Thoracic aorta (tissue), 2 donors: Measurements from ENCODE around the gene MRPL53. TPM values are rescaled to one million over a fixed set of nuclear protein-coding genes. Genes with fewer than 3 reads are reported as not detected.

Experiments used
- ATAC-seq: fragments of 150-250 bp; one replicate; pipeline ENCODE4 v1.8.0; 2017; ENCODE audit warnings: low read depth; ENCODE audit not compliant: insufficient number of reproducible peaks, low FRiP score
- DNase-seq: peaks from one replicate; pipeline ENCODE4 v3.0.0-alpha.2; 2020; ENCODE audit warnings: low spot score
- H3K27ac ChIP-seq, 2 donors: fragments of 200-600 bp; sonication (generic); 1 replicate in 1 of 2; 2 replicates in 1 of 2; pipeline ENCODE4 v1.5.1; 2016; ENCODE audit warnings: mild to moderate bottlenecking in 2 of 2, moderate library complexity in 2 of 2
- H3K27me3 ChIP-seq: fragments of 200-600 bp; sonication (generic); replicated peaks from 2 replicates; pipeline ENCODE4 v1.6.0; 2016; ENCODE audit warnings: mild to moderate bottlenecking; ENCODE audit not compliant: insufficient read depth
- H3K36me3 ChIP-seq: fragments of 200-600 bp; sonication (generic); one replicate; pipeline ENCODE4 v1.5.1; 2016
- H3K4me1 ChIP-seq, 2 donors: fragments of 200-600 bp; sonication (generic); 1 replicate in 1 of 2; 2 replicates in 1 of 2; pipeline versions ENCODE4 v1.5.1 to v1.6.0; 2016; ENCODE audit warnings: low read depth in 2 of 2, mild to moderate bottlenecking in 1 of 2; ENCODE audit not compliant: control insufficient read depth in 1 of 2
- H3K4me3 ChIP-seq: fragments of 200-600 bp; sonication (generic); 2 replicates; pipeline ENCODE4 v1.5.1; 2016; ENCODE audit warnings: mild to moderate bottlenecking
- H3K9me3 ChIP-seq: fragments of 200-600 bp; sonication (generic); 2 replicates; pipeline ENCODE4 v1.5.1; 2016
- CTCF ChIP-seq: fragments of 200-600 bp; sonication (generic); IDR thresholded peaks from one replicate; pipeline ENCODE4 v1.5.1; 2019; ENCODE audit warnings: antibody characterized with exemption
- total RNA-seq, 2 donors: library from RNA; depleted of rRNA; stranded (reverse); fragments of >200 nt; gene quantifications; one replicate each; pipeline versions ENCODE4 v1.1.0 to v1.2.3, GENCODE V29; 2016

Gene MRPL53
- total RNA-seq, 2 donors from 2014 or later: 14.6 to 40.8 TPM

GRCh38 chr2:74504591-74504990 is 32.1 kb upstream of the MRPL53 start:
- DNase-seq (no peak), ATAC-seq (no peak)
- no peaks in the 10 kb centered on the region for H3K9me3 ChIP-seq
- H3K27me3 ChIP-seq: no peaks in the 10 kb centered on the region
- H3K4me1 ChIP-seq: peaks cover 11 to 39% of the 10 kb centered on the region in 2 donors
- no peak for TF ChIP-seq CTCF
- peaks cover 16% of the 10 kb centered on the region for H3K36me3 ChIP-seq
- H3K27ac ChIP-seq: no peak overlapping the region
- no peak overlapping the region for H3K4me3 ChIP-seq

- peaks cover 4% of the 10 kb centered on the region for H3K27me3 ChIP-seq
- peak overlapping the region; percentile 80 for H3K4me3 ChIP-seq
- H3K4me1 ChIP-seq: peaks cover 17 to 47% of the 10 kb centered on the region in 2 donors
- DNase-seq (no peak), ATAC-seq (no peak)
- H3K9me3 ChIP-seq: no peaks in the 10 kb centered on the region
- TF ChIP-seq CTCF: no peak
- H3K36me3 ChIP-seq: peaks cover 16% of the 10 kb centered on the region
- H3K27ac ChIP-seq: peak overlapping the region in 1 of 2 donors; percentile 32
These were observed 31.3 kb upstream of the MRPL53 start for GRCh38 chr2:74503506-74504475.

- Histone ChIP-seq H3K4me3 (peak overlapping the region; percentile 80), H3K27me3 (peaks cover 6% of the 10 kb centered on the region), H3K36me3 (peaks cover 16% of the 10 kb centered on the region), H3K4me1 (peaks cover 21 to 52% of the 10 kb centered on the region in 2 donors), H3K9me3 (no peaks in the 10 kb centered on the region), H3K27ac (peak overlapping the region in 1 of 2 donors; percentile 32)
- ATAC-seq (no peak), DNase-seq (no peak)
- TF ChIP-seq CTCF: no peak
These were observed 30.4 kb upstream of the MRPL53 start for GRCh38 chr2:74502720-74503505.

GRCh38 chr2:74502147-74502719 is 29.8 kb upstream of the MRPL53 start:
- no peak for ATAC-seq
- H3K27ac ChIP-seq: no peak overlapping the region

More at GRCh38 chr2:74502147-74502719, 29.8 kb upstream of the MRPL53 start:
- TF ChIP-seq CTCF: no peak
- Histone ChIP-seq H3K9me3 (no peaks in the 10 kb centered on the region), H3K36me3 (peaks cover 16% of the 10 kb centered on the region), H3K4me3 (peak overlapping the region; percentile 80), H3K4me1 (peaks cover 25 to 57% of the 10 kb centered on the region in 2 donors), H3K27me3 (peaks cover 6% of the 10 kb centered on the region)
- no peak for DNase-seq
